ENCODE results near the gene SLC4A2.
A peak's percentile ranks its signal among the peaks of the same experiment; 100 is the strongest.

Gene SLC4A2

DNA sequence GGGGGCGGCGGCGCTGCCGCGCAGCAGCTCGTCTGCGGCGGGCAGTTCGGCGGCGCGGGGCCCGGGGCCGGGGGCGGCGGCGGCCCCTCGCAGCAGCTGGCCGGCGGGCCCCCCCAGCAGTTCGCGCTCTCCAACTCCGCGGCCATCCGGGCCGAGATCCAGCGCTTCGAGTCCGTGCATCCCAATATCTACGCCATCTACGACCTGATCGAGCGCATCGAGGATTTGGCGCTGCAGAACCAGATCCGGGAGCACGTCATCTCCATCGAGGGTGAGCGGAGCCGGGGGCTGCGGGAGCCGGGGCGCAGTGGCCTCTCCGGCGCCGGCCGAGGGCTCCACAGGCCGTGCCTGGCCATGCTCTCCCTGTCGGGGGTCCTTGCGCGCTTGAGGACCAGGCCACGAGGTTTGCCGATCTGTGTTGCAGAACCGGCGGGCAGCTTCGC lies 27.4 kb downstream of the SLC4A2 start:
- Histone ChIP-seq H3K9me3 (ENCODE audit: control insufficient read depth in 1 of 2, low read length in 2 of 2) (no peaks in the 10 kb centered on the region), H3K27me3 (ENCODE audit: low read depth, low read length) (no peaks in the 10 kb centered on the region), H3K27ac (ENCODE audit: low read length) (no peak overlapping the region), H3K4me3 (ENCODE audit: low read depth in 1 of 2, low read length in 2 of 2) (peak overlapping the region; percentile 71 to 86), H3K36me3 (ENCODE audit: control insufficient read depth in 1 of 2, insufficient read depth in 2 of 2, low read length in 2 of 2) (no peaks in the 10 kb centered on the region), H3K4me1 (ENCODE audit: control insufficient read depth in 1 of 2, insufficient read depth in 2 of 2, low read length in 2 of 2) (peaks cover 35 to 48% of the 10 kb centered on the region in 2 donors)

- H3K36me3 ChIP-seq (ENCODE audit: control insufficient read depth in 1 of 2, insufficient read depth in 2 of 2, low read length in 2 of 2), result peaks cover 0 to 5% of the 10 kb centered on the region in 2 donors
- no peaks in the 10 kb centered on the region for H3K27me3 ChIP-seq (ENCODE audit: low read depth, low read length)
- H3K9me3 ChIP-seq (ENCODE audit: control insufficient read depth in 1 of 2, low read length in 2 of 2), result no peaks in the 10 kb centered on the region
- H3K4me3 ChIP-seq (ENCODE audit: low read depth in 1 of 2, low read length in 2 of 2), result peak overlapping the region; percentile 71 to 86
- H3K27ac ChIP-seq (ENCODE audit: low read length), result peak overlapping the region; percentile 96
- H3K4me1 ChIP-seq (ENCODE audit: control insufficient read depth in 1 of 2, insufficient read depth in 2 of 2, low read length in 2 of 2), result peaks cover 29 to 42% of the 10 kb centered on the region in 2 donors
Observed at GRCh38 chr7:151087245-151088018, 28.0 kb downstream of the SLC4A2 start.

GRCh38 chr7:151088019-151088855 lies 28.8 kb downstream of the SLC4A2 start:
- Histone ChIP-seq H3K36me3 (ENCODE audit: control insufficient read depth in 1 of 2, insufficient read depth in 2 of 2, low read length in 2 of 2) (peaks cover 0 to 7% of the 10 kb centered on the region in 2 donors), H3K4me3 (ENCODE audit: low read depth in 1 of 2, low read length in 2 of 2) (peak overlapping the region; percentile 71 to 86), H3K9me3 (ENCODE audit: control insufficient read depth in 1 of 2, low read length in 2 of 2) (no peaks in the 10 kb centered on the region), H3K27ac (ENCODE audit: low read length) (peak overlapping the region; percentile 96), H3K4me1 (ENCODE audit: control insufficient read depth in 1 of 2, insufficient read depth in 2 of 2, low read length in 2 of 2) (peaks cover 29 to 39% of the 10 kb centered on the region in 2 donors), H3K27me3 (ENCODE audit: low read depth, low read length) (no peaks in the 10 kb centered on the region)

- no peaks in the 10 kb centered on the region for H3K9me3 ChIP-seq (ENCODE audit: control insufficient read depth in 1 of 2, low read length in 2 of 2)
- peaks cover 0 to 7% of the 10 kb centered on the region in 2 donors for H3K36me3 ChIP-seq (ENCODE audit: control insufficient read depth in 1 of 2, insufficient read depth in 2 of 2, low read length in 2 of 2)
- H3K4me1 ChIP-seq (ENCODE audit: control insufficient read depth in 1 of 2, insufficient read depth in 2 of 2, low read length in 2 of 2), result peaks cover 24 to 39% of the 10 kb centered on the region in 2 donors
- peak overlapping the region; percentile 96 for H3K27ac ChIP-seq (ENCODE audit: low read length)
- peak overlapping the region; percentile 71 to 86 for H3K4me3 ChIP-seq (ENCODE audit: low read depth in 1 of 2, low read length in 2 of 2)
- no peaks in the 10 kb centered on the region for H3K27me3 ChIP-seq (ENCODE audit: low read depth, low read length)
Observed at GRCh38 chr7:151088856-151089699, 29.7 kb downstream of the SLC4A2 start.

- H3K4me1 ChIP-seq (ENCODE audit: control insufficient read depth in 1 of 2, insufficient read depth in 2 of 2, low read length in 2 of 2), result peaks cover 22 to 43% of the 10 kb centered on the region in 2 donors
- H3K9me3 ChIP-seq (ENCODE audit: control insufficient read depth in 1 of 2, low read length in 2 of 2), result no peaks in the 10 kb centered on the region
- H3K27ac ChIP-seq (ENCODE audit: low read length), result peak overlapping the region; percentile 96
- no peaks in the 10 kb centered on the region for H3K27me3 ChIP-seq (ENCODE audit: low read depth, low read length)
- peak overlapping the region; percentile 71 to 86 for H3K4me3 ChIP-seq (ENCODE audit: low read depth in 1 of 2, low read length in 2 of 2)
- H3K36me3 ChIP-seq (ENCODE audit: control insufficient read depth in 1 of 2, insufficient read depth in 2 of 2, low read length in 2 of 2), result peaks cover 0 to 7% of the 10 kb centered on the region in 2 donors
Observed at GRCh38 chr7:151089893-151090730, 30.7 kb downstream of the SLC4A2 start.

DNA sequence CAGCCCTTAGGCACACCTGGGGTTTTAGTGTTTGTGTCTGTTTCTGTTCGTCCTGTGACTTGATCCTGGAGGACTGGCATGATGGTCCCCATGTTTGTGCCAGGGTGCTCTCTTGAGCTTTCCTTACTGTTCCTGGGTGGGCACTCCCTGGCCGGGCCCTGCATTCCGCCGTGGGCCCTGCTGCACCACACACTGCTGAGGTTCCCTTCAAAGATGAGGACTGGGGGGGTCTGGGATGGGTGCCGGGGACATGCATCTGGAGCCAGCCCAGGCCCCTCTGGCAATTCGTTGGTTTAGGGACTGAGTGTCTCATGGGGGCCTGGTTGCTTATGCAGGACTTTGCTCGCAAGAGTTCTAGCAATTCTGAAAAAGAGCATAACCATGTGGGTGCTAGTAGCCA lies 31.6 kb downstream of the SLC4A2 start:
- Histone ChIP-seq H3K4me1 (ENCODE audit: control insufficient read depth in 1 of 2, insufficient read depth in 2 of 2, low read length in 2 of 2) (peaks cover 18 to 42% of the 10 kb centered on the region in 2 donors), H3K36me3 (ENCODE audit: control insufficient read depth in 1 of 2, insufficient read depth in 2 of 2, low read length in 2 of 2) (peaks cover 0 to 7% of the 10 kb centered on the region in 2 donors), H3K9me3 (ENCODE audit: control insufficient read depth in 1 of 2, low read length in 2 of 2) (no peaks in the 10 kb centered on the region), H3K4me3 (ENCODE audit: low read depth in 1 of 2, low read length in 2 of 2) (no peak overlapping the region), H3K27ac (ENCODE audit: low read length) (no peak overlapping the region), H3K27me3 (ENCODE audit: low read depth, low read length) (no peaks in the 10 kb centered on the region)

GRCh38 chr7:151091431-151091830 lies 32.0 kb downstream of the SLC4A2 start:
- no peaks in the 10 kb centered on the region for H3K9me3 ChIP-seq (ENCODE audit: control insufficient read depth in 1 of 2, low read length in 2 of 2)
- H3K27ac ChIP-seq (ENCODE audit: low read length), result no peak overlapping the region
- H3K4me1 ChIP-seq (ENCODE audit: control insufficient read depth in 1 of 2, insufficient read depth in 2 of 2, low read length in 2 of 2), result peaks cover 18 to 42% of the 10 kb centered on the region in 2 donors

GRCh38 chr7:151091988-151092387 lies 32.6 kb downstream of the SLC4A2 start:
- Histone ChIP-seq H3K27me3 (ENCODE audit: low read depth, low read length) (no peaks in the 10 kb centered on the region), H3K27ac (ENCODE audit: low read length) (no peak overlapping the region), H3K4me3 (ENCODE audit: low read depth in 1 of 2, low read length in 2 of 2) (no peak overlapping the region), H3K4me1 (ENCODE audit: control insufficient read depth in 1 of 2, insufficient read depth in 2 of 2, low read length in 2 of 2) (peaks cover 18 to 42% of the 10 kb centered on the region in 2 donors), H3K9me3 (ENCODE audit: control insufficient read depth in 1 of 2, low read length in 2 of 2) (no peaks in the 10 kb centered on the region), H3K36me3 (ENCODE audit: control insufficient read depth in 1 of 2, insufficient read depth in 2 of 2, low read length in 2 of 2) (peaks cover 0 to 7% of the 10 kb centered on the region in 2 donors)

More at GRCh38 chr7:151091431-151091830, 32.0 kb downstream of the SLC4A2 start:
- H3K4me3 ChIP-seq (ENCODE audit: low read depth in 1 of 2, low read length in 2 of 2), result no peak overlapping the region
- H3K36me3 ChIP-seq (ENCODE audit: control insufficient read depth in 1 of 2, insufficient read depth in 2 of 2, low read length in 2 of 2), result peaks cover 0 to 7% of the 10 kb centered on the region in 2 donors
- no peaks in the 10 kb centered on the region for H3K27me3 ChIP-seq (ENCODE audit: low read depth, low read length)

DNA sequence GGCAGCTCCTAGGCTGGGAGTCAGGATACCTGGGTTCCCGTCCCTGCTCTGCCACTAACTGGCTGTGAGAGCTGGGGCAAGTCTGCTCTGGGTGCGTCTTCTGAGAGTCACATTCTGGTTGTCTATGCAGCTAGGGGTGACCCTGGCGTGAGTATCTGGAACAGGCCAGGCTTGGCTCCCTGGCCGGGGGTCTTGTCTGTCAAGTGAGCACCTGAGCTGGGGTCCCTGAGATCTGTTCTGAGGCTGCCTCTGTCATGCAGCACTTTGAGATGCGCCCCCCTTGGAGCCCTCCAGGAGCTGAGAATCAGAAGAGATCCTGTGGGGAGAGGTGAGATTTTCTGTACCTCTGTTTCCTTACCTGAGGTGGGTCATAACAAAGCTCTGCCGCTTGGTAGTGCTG lies 34.4 kb downstream of the SLC4A2 start:
- no peaks in the 10 kb centered on the region for H3K9me3 ChIP-seq (ENCODE audit: control insufficient read depth in 1 of 2, low read length in 2 of 2)
- H3K27me3 ChIP-seq (ENCODE audit: low read depth, low read length), result no peaks in the 10 kb centered on the region
- H3K36me3 ChIP-seq (ENCODE audit: control insufficient read depth in 1 of 2, insufficient read depth in 2 of 2, low read length in 2 of 2), result peaks cover 0 to 7% of the 10 kb centered on the region in 2 donors
- H3K4me1 ChIP-seq (ENCODE audit: control insufficient read depth in 1 of 2, insufficient read depth in 2 of 2, low read length in 2 of 2), result peaks cover 7 to 31% of the 10 kb centered on the region in 2 donors
- H3K4me3 ChIP-seq (ENCODE audit: low read depth in 1 of 2, low read length in 2 of 2), result no peak overlapping the region
- no peak overlapping the region for H3K27ac ChIP-seq (ENCODE audit: low read length)

DNA sequence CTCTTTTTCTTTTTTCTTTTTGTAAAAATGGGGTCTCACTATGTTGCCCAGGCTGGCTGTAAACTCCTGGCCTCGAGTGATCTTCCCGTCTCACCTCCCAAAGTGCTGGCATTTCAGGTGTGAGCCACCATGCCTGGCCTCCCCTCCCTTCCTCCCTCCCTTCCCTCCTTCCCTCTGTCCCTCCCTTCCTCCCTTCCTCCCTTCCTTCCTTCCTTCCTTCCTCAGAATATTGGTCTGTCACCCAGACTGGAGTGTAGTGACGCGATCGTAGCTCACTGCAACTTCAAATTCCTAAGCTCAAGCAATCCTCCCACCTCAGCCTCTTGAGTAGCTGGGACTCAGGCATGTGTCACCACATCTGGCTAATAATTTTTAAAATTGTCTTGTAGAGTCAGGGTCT lies 35.3 kb downstream of the SLC4A2 start:
- Histone ChIP-seq H3K4me3 (ENCODE audit: low read depth in 1 of 2, low read length in 2 of 2) (no peak overlapping the region), H3K4me1 (ENCODE audit: control insufficient read depth in 1 of 2, insufficient read depth in 2 of 2, low read length in 2 of 2) (peaks cover 4 to 29% of the 10 kb centered on the region in 2 donors), H3K27ac (ENCODE audit: low read length) (no peak overlapping the region), H3K27me3 (ENCODE audit: low read depth, low read length) (no peaks in the 10 kb centered on the region), H3K36me3 (ENCODE audit: control insufficient read depth in 1 of 2, insufficient read depth in 2 of 2, low read length in 2 of 2) (peaks cover 0 to 7% of the 10 kb centered on the region in 2 donors), H3K9me3 (ENCODE audit: control insufficient read depth in 1 of 2, low read length in 2 of 2) (no peaks in the 10 kb centered on the region)

All from muscle layer of duodenum (tissue), 2 donors.